ENCODE measurements around the gene VAPB.

- TF ChIP-seq SRF (IDR thresholded peaks at IDR 0.05; ENCODE audit: low read depth), result no peak
- no peak for TF ChIP-seq MAX (IDR thresholded peaks at IDR 0.05)
- no peak for TF ChIP-seq CTCF (IDR thresholded peaks at IDR 0.05 in 2 of 3, conservative IDR thresholded peaks at IDR 0.05 in 1 of 3; ENCODE audit: borderline replicate concordance in 1 of 3, insufficient read depth in 1 of 3, low read depth in 2 of 3, low read length in 2 of 3)
- TF ChIP-seq EZH2 (IDR thresholded peaks at IDR 0.05), result no peak
- no peak for TF ChIP-seq SIN3A (IDR thresholded peaks at IDR 0.05; ENCODE audit: low read depth)
- no peak for TF ChIP-seq POLR2A (IDR thresholded peaks at IDR 0.05; ENCODE audit: borderline replicate concordance, extremely low read depth, insufficient read depth, insufficient read length)
These were observed 108.9 kb downstream of the VAPB start for GRCh38 chr20:58497724-58498469.
